Measurements from ENCODE around the gene IZUMO2. TPM values are rescaled to one million over a fixed set of nuclear protein-coding genes. Genes with fewer than 3 reads are reported as not detected.

The IZUMO2 gene
- total and polyA plus RNA-seq, 9 of the 15 experiments (the other 6 are each of a cell fraction or from before 2014, with no cell fraction given): not detected

DNA sequence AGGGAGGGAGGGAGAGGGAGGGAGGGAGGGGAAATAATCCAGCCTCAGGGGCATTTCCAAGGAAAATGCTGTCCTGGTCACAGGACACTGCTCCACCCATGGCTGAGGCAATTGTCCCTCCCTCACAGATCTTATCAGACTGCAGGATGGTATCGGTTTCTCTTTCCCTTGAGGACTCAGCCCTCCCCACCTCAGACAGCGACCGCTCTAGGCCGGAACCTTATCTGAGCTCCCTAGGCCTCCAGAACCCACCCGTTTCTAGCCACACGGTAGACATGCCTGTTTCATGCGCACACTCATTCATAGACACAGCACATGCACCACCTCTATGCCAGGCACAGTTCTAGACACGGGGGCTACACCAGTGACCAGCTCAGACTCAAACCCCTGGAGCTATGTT is 10.0 kb upstream of the IZUMO2 start:
- 0 out of 5 replicates have a peak, but pooled peaks cover 0 to 4% of the 10 kb centered on the region in 2 experiments for H3K27me3 ChIP-seq (ENCODE audit: control insufficient read depth in 2 of 2, insufficient read depth in 2 of 2, low read length in 2 of 2)
- POLR2A ChIA-PET: interaction anchor here (0.7 to 1.3 kb wide), 2 partner anchors 8 to 89 kb away, joined by 3 to 4 read pairs; no protein-coding TSS in a partner anchor
- peak overlapping the region; percentile 12; the same call in 1 of the 2 replicates for H3K4me2 ChIP-seq (ENCODE audit: insufficient read depth, low read length)
- no peaks in the 10 kb centered on the region for H3K9me3 ChIP-seq (replicated peaks; ENCODE audit: control insufficient read depth, insufficient read depth, low read depth, low read length)
- BruUV-seq (replicated peaks): no TSS peak
- H2AFZ ChIP-seq (ENCODE audit: low read depth, low read length): no peak overlapping the region
- H3K4me3 ChIP-seq: no peak overlapping the region
- H3K36me3 ChIP-seq (ENCODE audit: control insufficient read depth, insufficient read depth, low read length): no peaks in the 10 kb centered on the region
- in situ Hi-C loops (cut with MboI) (no loop called here), intact Hi-C loops (cut with micrococcal nuclease) (no loop called here)
- no peaks in the 10 kb centered on the region for H3K79me2 ChIP-seq (ENCODE audit: control insufficient read depth, insufficient read depth, low read length)
- peaks cover 3% of the 10 kb centered on the region in 2 experiments; a peak in 4 of 5 replicates for H3K4me1 ChIP-seq (replicated peaks in 1 of 2; ENCODE audit: control insufficient read depth in 2 of 2, insufficient read depth in 2 of 2, low read length in 2 of 2)
- CTCF ChIA-PET (ENCODE audit: low intra/inter-chr PET ratio): no interaction called here
- ATAC-seq: peak; percentile 68
- H4K20me1 ChIP-seq (replicated peaks; ENCODE audit: control insufficient read depth, insufficient read depth, low read length): no peaks in the 10 kb centered on the region
- no peak overlapping the region for H3K27ac ChIP-seq (ENCODE audit: extremely low read depth, low read depth, low read length)
- DNase-seq (ENCODE audit: extremely low read depth in 1 of 4, low spot score in 3 of 4): peak in 2 of 4 experiments; percentile 5 to 14
- 1% methylated on average over 8 of the region's 8 CpGs for WGBS (ENCODE audit: insufficient coverage, low coverage, missing lambda C conversion rate)
- no peaks in the 10 kb centered on the region for H3K9me1 ChIP-seq (ENCODE audit: control insufficient read depth, insufficient read depth, low read length)
- H3K9ac ChIP-seq (ENCODE audit: insufficient read depth in 1 of 2, low read depth in 2 of 2, low read length in 2 of 2): peak overlapping the region in 1 of 2 experiments; percentile 65; a peak in 1 of 4 replicates
- no peak for FAIRE-seq
- TF ChIP-seq SOX6 (IDR thresholded peaks at IDR 0.05) (0 out of 2 replicates have a peak, but pooled peaks have one; percentile 22), KLF16 (IDR thresholded peaks at IDR 0.05) (peak; percentile 18; the same call in 1 of the 2 replicates), RCOR1 (IDR thresholded peaks at IDR 0.05; ENCODE audit: borderline replicate concordance in 1 of 2, low read depth in 2 of 2, low read length in 2 of 2) (peak in 1 of 2 experiments; percentile 48; a peak in 1 of 4 replicates), REST (IDR thresholded peaks at IDR 0.05; ENCODE audit: borderline replicate concordance) (peak; percentile 92), REST (CRISPR knock-in tag; IDR thresholded peaks at IDR 0.05; ENCODE audit: low read depth) (no peak), ZNF449 (CRISPR knock-in tag; IDR thresholded peaks at IDR 0.05) (no peak), CHD4 (IDR thresholded peaks at IDR 0.05; ENCODE audit: insufficient read depth, insufficient replicate concordance, low read depth, low read length, poor library complexity, severe bottlenecking) (no peak)
- TF ChIP-seq, protein P1, sequence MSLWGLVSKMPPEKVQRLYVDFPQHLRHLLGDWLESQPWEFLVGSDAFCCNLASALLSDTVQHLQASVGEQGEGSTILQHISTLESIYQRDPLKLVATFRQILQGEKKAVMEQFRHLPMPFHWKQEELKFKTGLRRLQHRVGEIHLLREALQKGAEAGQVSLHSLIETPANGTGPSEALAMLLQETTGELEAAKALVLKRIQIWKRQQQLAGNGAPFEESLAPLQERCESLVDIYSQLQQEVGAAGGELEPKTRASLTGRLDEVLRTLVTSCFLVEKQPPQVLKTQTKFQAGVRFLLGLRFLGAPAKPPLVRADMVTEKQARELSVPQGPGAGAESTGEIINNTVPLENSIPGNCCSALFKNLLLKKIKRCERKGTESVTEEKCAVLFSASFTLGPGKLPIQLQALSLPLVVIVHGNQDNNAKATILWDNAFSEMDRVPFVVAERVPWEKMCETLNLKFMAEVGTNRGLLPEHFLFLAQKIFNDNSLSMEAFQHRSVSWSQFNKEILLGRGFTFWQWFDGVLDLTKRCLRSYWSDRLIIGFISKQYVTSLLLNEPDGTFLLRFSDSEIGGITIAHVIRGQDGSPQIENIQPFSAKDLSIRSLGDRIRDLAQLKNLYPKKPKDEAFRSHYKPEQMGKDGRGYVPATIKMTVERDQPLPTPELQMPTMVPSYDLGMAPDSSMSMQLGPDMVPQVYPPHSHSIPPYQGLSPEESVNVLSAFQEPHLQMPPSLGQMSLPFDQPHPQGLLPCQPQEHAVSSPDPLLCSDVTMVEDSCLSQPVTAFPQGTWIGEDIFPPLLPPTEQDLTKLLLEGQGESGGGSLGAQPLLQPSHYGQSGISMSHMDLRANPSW (CRISPR knock-in tag; IDR thresholded peaks at IDR 0.05): no peak
